Dermis microvascular lymphatic vessel endothelial cell (primary cell): Measurements from ENCODE around the gene WRAP73. TPM values are rescaled to one million over a fixed set of nuclear protein-coding genes. Genes with fewer than 3 reads are reported as not detected.

Source experiments
- total RNA-seq: library from RNA; depleted of rRNA; stranded (reverse); fragments of >200 nt; gene quantifications from 2 replicates; pipeline ENCODE4 v1.2.1, GENCODE V29; 2014

The WRAP73 gene
- total RNA-seq, 1 donor from 2014 or later, result 16.2 TPM

Other genes with a start within 250 kb of the WRAP73 start
- gene ARHGEF16, start 195.4 kb downstream of the WRAP73 start, total RNA-seq, result 0.39 and 0.76 TPM in 2 replicates
- 69.3 and 239 TPM in 2 replicates for gene MEGF6, start 38.6 kb downstream of the WRAP73 start, total RNA-seq
- 20.2 and 40.3 TPM in 2 replicates for gene TPRG1L, start 25.1 kb downstream of the WRAP73 start, total RNA-seq
- under 0.01 TPM in 1 of 2 replicates, not detected in the other for gene TP73, start 2.4 kb upstream of the WRAP73 start, total RNA-seq
- gene CCDC27, start 102.3 kb upstream of the WRAP73 start, total RNA-seq, result not detected in 2 replicates
- 0.39 and 0.51 TPM in 2 replicates for gene SMIM1, start 122.6 kb upstream of the WRAP73 start, total RNA-seq
- 20.2 and 24.5 TPM in 2 replicates for gene LRRC47, start 146.4 kb upstream of the WRAP73 start, total RNA-seq
- gene CEP104, start 207.1 kb upstream of the WRAP73 start, total RNA-seq, result 12.2 and 20.6 TPM in 2 replicates
- gene DFFB, start 207.4 kb upstream of the WRAP73 start, total RNA-seq, result 11.2 and 11.4 TPM in 2 replicates